Natural killer cell (primary cell): Measurements from ENCODE around the gene RASSF10. TPM values are rescaled to one million over a fixed set of nuclear protein-coding genes. Genes with fewer than 3 reads are reported as not detected.

Experiments
- ATAC-seq, 3 donors: fragments of 150-1000 bp in 2 of 3; fragments of 200-7000 bp in 1 of 3; cut with Tn5 transposase; 1 replicate in 1 of 3; 2 replicates in 2 of 3; pipeline ENCODE4 v1.10.0; 2021; ENCODE audit warnings: mild to moderate bottlenecking in 2 of 3, moderate library complexity in 2 of 3
- DNase-seq, 2 donors: peaks; one replicate each; pipeline versions ENCODE4 v3.0.0 to v3.0.0-alpha.2; 2013 to 2021; ENCODE audit warnings: mixed read lengths in 1 of 2
- H3K27ac ChIP-seq: one replicate; pipeline ENCODE4 v1.5.1; 2013; ENCODE audit warnings: mild to moderate bottlenecking, low read length
- H3K27me3 ChIP-seq: one replicate; pipeline ENCODE4 v1.6.1; 2013; ENCODE audit warnings: low read length; ENCODE audit not compliant: control insufficient read depth, insufficient read depth
- H3K36me3 ChIP-seq: one replicate; pipeline ENCODE4 v1.6.1; 2013; ENCODE audit warnings: low read length; ENCODE audit not compliant: control insufficient read depth, insufficient read depth
- H3K4me1 ChIP-seq: one replicate; pipeline ENCODE4 v1.6.1; 2013; ENCODE audit warnings: low read length; ENCODE audit not compliant: control insufficient read depth, insufficient read depth
- H3K4me3 ChIP-seq: one replicate; pipeline ENCODE4 v1.5.1; 2013; ENCODE audit warnings: low read length
- H3K9me3 ChIP-seq: one replicate; pipeline ENCODE4 v1.6.1; 2013; ENCODE audit warnings: low read length; ENCODE audit not compliant: control insufficient read depth, insufficient read depth
- H3K27ac Mint-ChIP-seq, 2 donors: one replicate each; pipeline ENCODE4 v1.8.0; 2022; ENCODE audit warnings: mild to moderate bottlenecking in 2 of 2, mixed read lengths in 2 of 2, moderate library complexity in 1 of 2
- H3K27me3 Mint-ChIP-seq, 2 donors: one replicate each; pipeline ENCODE4 v1.8.0; 2022; ENCODE audit warnings: low read depth in 2 of 2, mixed read lengths in 2 of 2
- H3K36me3 Mint-ChIP-seq: one replicate; pipeline ENCODE4 v1.8.0; 2022; ENCODE audit warnings: mixed read lengths
- H3K4me1 Mint-ChIP-seq, 2 donors: one replicate each; pipeline ENCODE4 v1.8.0; 2022; ENCODE audit warnings: mixed read lengths in 2 of 2
- H3K4me3 Mint-ChIP-seq: one replicate; pipeline ENCODE4 v1.8.0; 2022; ENCODE audit warnings: mild to moderate bottlenecking, moderate library complexity, mixed read lengths
- H3K9me3 Mint-ChIP-seq, 2 donors: one replicate each; pipeline ENCODE4 v1.8.0; 2022; ENCODE audit warnings: mixed read lengths in 2 of 2
- CTCF ChIP-seq: fragments of 200-600 bp; IDR thresholded peaks from one replicate; pipeline ENCODE4 v1.8.0; 2022; ENCODE audit warnings: antibody characterized with exemption
- WGBS: methylation state at CpG from one replicate; pipeline ENCODE4 v1.1.7; 2013; ENCODE audit warnings: missing lambda C conversion rate; ENCODE audit not compliant: insufficient coverage; 5-methylcytosine and 5-hydroxymethylcytosine counted together
- intact Hi-C: fragments of 100-400 bp; cut with micrococcal nuclease; formaldehyde crosslinking; loops from one replicate; pipeline ENCODE4 v1.14.2; 2022
- total RNA-seq, 4 donors: library from RNA; stranded (reverse); fragments of 120-200 nt in 1 of 4; gene quantifications; one replicate each; pipeline versions ENCODE4 v1.2.3 to v1.2.4, GENCODE V29; 2013 to 2022

Gene RASSF10
- total RNA-seq, 3 donors from 2014 or later (not counting 1 experiment from before 2014, with no cell fraction given), result not detected

- no peak overlapping the region for H3K4me3 Mint-ChIP-seq
- ATAC-seq (no peak), DNase-seq (no peak)
- Histone ChIP-seq H3K9me3 (no peaks in the 10 kb centered on the region), H3K27me3 (peaks cover 31% of the 10 kb centered on the region), H3K4me1 (peaks cover 14% of the 10 kb centered on the region), H3K4me3 (no peak overlapping the region), H3K27ac (no peak overlapping the region), H3K36me3 (no peaks in the 10 kb centered on the region)
- peaks cover 47 to 77% of the 10 kb centered on the region in 2 donors for H3K27me3 Mint-ChIP-seq
- 76% methylated on average over 3 of the region's 3 CpGs for WGBS
- no peak for TF ChIP-seq CTCF
- H3K36me3 Mint-ChIP-seq, result no peaks in the 10 kb centered on the region
- H3K4me1 Mint-ChIP-seq, result peaks cover 19 to 31% of the 10 kb centered on the region in 2 donors
- peaks cover 4% of the 10 kb centered on the region in 2 donors for H3K9me3 Mint-ChIP-seq
- intact Hi-C loops, result no loop called here
- H3K27ac Mint-ChIP-seq, result no peak overlapping the region
Observed at GRCh38 chr11:13054278-13054677, 45.2 kb downstream of the RASSF10 start.

GRCh38 chr11:13055200-13055599 is 46.1 kb downstream of the RASSF10 start:
- ATAC-seq, result peak; percentile 89 to 99 (median 93)
- intact Hi-C loops, result no loop called here
- no peaks in the 10 kb centered on the region for H3K9me3 Mint-ChIP-seq
- peaks cover 19 to 31% of the 10 kb centered on the region in 2 donors for H3K4me1 Mint-ChIP-seq
- no peak for TF ChIP-seq CTCF
- H3K27me3 Mint-ChIP-seq, result peaks cover 40 to 71% of the 10 kb centered on the region in 2 donors
- Histone ChIP-seq H3K9me3 (no peaks in the 10 kb centered on the region), H3K4me1 (peaks cover 14% of the 10 kb centered on the region), H3K27ac (peak overlapping the region; percentile 15), H3K4me3 (no peak overlapping the region), H3K27me3 (peaks cover 28% of the 10 kb centered on the region), H3K36me3 (no peaks in the 10 kb centered on the region)
- peak; percentile 21 to 38 for DNase-seq
- peak overlapping the region; percentile 9 for H3K4me3 Mint-ChIP-seq
- 0% methylated on average over 2 of the region's 2 CpGs for WGBS
- no peaks in the 10 kb centered on the region for H3K36me3 Mint-ChIP-seq
- peak overlapping the region; percentile 2 to 47 for H3K27ac Mint-ChIP-seq

- Histone ChIP-seq H3K4me3 (no peak overlapping the region), H3K27ac (no peak overlapping the region), H3K9me3 (no peaks in the 10 kb centered on the region), H3K4me1 (no peaks in the 10 kb centered on the region), H3K36me3 (no peaks in the 10 kb centered on the region), H3K27me3 (peaks cover 12% of the 10 kb centered on the region)
- Mint-ChIP-seq H3K4me3 (no peak overlapping the region), H3K9me3 (peaks cover 0 to 6% of the 10 kb centered on the region in 2 donors), H3K27ac (no peak overlapping the region), H3K4me1 (peaks cover 0 to 7% of the 10 kb centered on the region in 2 donors), H3K36me3 (no peaks in the 10 kb centered on the region), H3K27me3 (peaks cover 31 to 71% of the 10 kb centered on the region in 2 donors)
- ATAC-seq (no peak), DNase-seq (no peak)
- no peak for TF ChIP-seq CTCF
- intact Hi-C loops, result no loop called here
- WGBS, result 98% methylated on average over 2 of the region's 3 CpGs
Observed at GRCh38 chr11:13061294-13061990, 52.3 kb downstream of the RASSF10 start.
